ENCODE measurements around the gene KCNJ12.

The KCNJ12 gene

GRCh38 chr17:21382560-21383495, 6.7 kb downstream of the KCNJ12 start:
- TF ChIP-seq FOXP2 (optimal IDR thresholded peaks at IDR 0.05; ENCODE audit: borderline replicate concordance, extremely low read depth, extremely low read length, insufficient read depth) = no peak
- TF ChIP-seq TAF1 (IDR thresholded peaks at IDR 0.05; ENCODE audit: borderline replicate concordance, insufficient read depth, low read length) = no peak
- TF ChIP-seq POLR2AphosphoS5 (IDR thresholded peaks at IDR 0.05; ENCODE audit: low read depth, low read length) = no peak
- TF ChIP-seq SIN3A (IDR thresholded peaks at IDR 0.05; ENCODE audit: borderline replicate concordance, insufficient read depth, low read length) = no peak
- TF ChIP-seq, protein P1, sequence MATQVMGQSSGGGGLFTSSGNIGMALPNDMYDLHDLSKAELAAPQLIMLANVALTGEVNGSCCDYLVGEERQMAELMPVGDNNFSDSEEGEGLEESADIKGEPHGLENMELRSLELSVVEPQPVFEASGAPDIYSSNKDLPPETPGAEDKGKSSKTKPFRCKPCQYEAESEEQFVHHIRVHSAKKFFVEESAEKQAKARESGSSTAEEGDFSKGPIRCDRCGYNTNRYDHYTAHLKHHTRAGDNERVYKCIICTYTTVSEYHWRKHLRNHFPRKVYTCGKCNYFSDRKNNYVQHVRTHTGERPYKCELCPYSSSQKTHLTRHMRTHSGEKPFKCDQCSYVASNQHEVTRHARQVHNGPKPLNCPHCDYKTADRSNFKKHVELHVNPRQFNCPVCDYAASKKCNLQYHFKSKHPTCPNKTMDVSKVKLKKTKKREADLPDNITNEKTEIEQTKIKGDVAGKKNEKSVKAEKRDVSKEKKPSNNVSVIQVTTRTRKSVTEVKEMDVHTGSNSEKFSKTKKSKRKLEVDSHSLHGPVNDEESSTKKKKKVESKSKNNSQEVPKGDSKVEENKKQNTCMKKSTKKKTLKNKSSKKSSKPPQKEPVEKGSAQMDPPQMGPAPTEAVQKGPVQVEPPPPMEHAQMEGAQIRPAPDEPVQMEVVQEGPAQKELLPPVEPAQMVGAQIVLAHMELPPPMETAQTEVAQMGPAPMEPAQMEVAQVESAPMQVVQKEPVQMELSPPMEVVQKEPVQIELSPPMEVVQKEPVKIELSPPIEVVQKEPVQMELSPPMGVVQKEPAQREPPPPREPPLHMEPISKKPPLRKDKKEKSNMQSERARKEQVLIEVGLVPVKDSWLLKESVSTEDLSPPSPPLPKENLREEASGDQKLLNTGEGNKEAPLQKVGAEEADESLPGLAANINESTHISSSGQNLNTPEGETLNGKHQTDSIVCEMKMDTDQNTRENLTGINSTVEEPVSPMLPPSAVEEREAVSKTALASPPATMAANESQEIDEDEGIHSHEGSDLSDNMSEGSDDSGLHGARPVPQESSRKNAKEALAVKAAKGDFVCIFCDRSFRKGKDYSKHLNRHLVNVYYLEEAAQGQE (IDR thresholded peaks at IDR 0.05; ENCODE audit: insufficient read depth in 1 of 2, low read depth in 2 of 2, low read length in 2 of 2) = no peak

DNA sequence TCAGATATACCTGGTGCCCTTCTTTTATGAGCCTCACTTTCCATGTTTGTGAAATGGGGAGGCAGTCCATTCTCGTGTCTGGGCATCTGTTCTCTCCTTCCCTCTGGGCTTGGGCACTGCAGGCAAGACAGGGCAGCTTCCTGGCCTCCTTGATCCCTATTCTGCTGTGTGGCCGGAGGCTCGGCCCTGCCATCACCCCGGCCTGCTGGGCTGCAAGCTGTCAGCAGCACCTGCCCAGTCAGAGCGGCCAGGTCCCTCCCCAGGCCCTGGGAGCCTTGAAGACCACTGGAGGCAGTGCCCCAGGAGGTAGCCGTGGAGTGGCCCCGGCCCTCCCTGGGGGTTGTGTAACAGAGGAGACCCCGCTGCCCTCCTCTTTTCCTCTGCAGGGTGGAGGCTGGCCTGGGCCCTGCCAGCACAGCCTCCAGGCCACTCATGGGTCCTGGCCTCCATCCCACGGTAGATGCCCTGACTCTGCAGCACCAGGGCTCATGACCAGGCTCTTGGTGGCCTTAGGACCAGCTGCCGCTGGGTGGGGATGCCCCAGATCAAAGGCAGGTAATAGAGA, 9.2 kb downstream of the KCNJ12 start:
- TF ChIP-seq FOXP2 (optimal IDR thresholded peaks at IDR 0.05; ENCODE audit: borderline replicate concordance, extremely low read depth, extremely low read length, insufficient read depth) (no peak), TAF1 (IDR thresholded peaks at IDR 0.05; ENCODE audit: borderline replicate concordance, insufficient read depth, low read length) (no peak), POLR2AphosphoS5 (IDR thresholded peaks at IDR 0.05; ENCODE audit: low read depth, low read length) (no peak), SIN3A (IDR thresholded peaks at IDR 0.05; ENCODE audit: borderline replicate concordance, insufficient read depth, low read length) (no peak)
- TF ChIP-seq, protein P1 (IDR thresholded peaks at IDR 0.05; ENCODE audit: insufficient read depth in 1 of 2, low read depth in 2 of 2, low read length in 2 of 2) = no peak

GRCh38 chr17:21387616-21388015, 11.5 kb downstream of the KCNJ12 start:
- TF ChIP-seq FOXP2 (optimal IDR thresholded peaks at IDR 0.05; ENCODE audit: borderline replicate concordance, extremely low read depth, extremely low read length, insufficient read depth) (no peak), TAF1 (IDR thresholded peaks at IDR 0.05; ENCODE audit: borderline replicate concordance, insufficient read depth, low read length) (no peak), POLR2AphosphoS5 (IDR thresholded peaks at IDR 0.05; ENCODE audit: low read depth, low read length) (no peak), SIN3A (IDR thresholded peaks at IDR 0.05; ENCODE audit: borderline replicate concordance, insufficient read depth, low read length) (no peak)
- TF ChIP-seq, protein P1 (IDR thresholded peaks at IDR 0.05; ENCODE audit: insufficient read depth in 1 of 2, low read depth in 2 of 2, low read length in 2 of 2) = no peak

GRCh38 chr17:21388066-21388465, 11.9 kb downstream of the KCNJ12 start:
- no peak for TF ChIP-seq SIN3A (IDR thresholded peaks at IDR 0.05; ENCODE audit: borderline replicate concordance, insufficient read depth, low read length)
- TF ChIP-seq, protein P1 (IDR thresholded peaks at IDR 0.05; ENCODE audit: insufficient read depth in 1 of 2, low read depth in 2 of 2, low read length in 2 of 2) = no peak

All from PFSK-1 (cell line).